H1 (cell line): Measurements from ENCODE around the gene OXA1L. TPM values are rescaled to one million over a fixed set of nuclear protein-coding genes. Genes with fewer than 3 reads are reported as not detected.

ENCODE experiments used
- CHD7 ChIP-seq: fragments of 300-600 bp; sonication (generic); IDR thresholded peaks from 2 replicates; pipeline ENCODE4 v1.7.1; 2012; ENCODE audit warnings: low read length, moderate library complexity, mild to moderate bottlenecking, inconsistent platforms; ENCODE audit not compliant: insufficient replicate concordance
- MAX ChIP-seq: IDR thresholded peaks from 2 replicates; pipeline ENCODE4 v1.6.1; 2012; ENCODE audit warnings: inconsistent platforms
- POU5F1 ChIP-seq: IDR thresholded peaks from 2 replicates; pipeline ENCODE4 v1.6.1; 2011; ENCODE audit warnings: low read depth, mild to moderate bottlenecking, low read length, moderate library complexity
- RBBP5 ChIP-seq: IDR thresholded peaks from 2 replicates; pipeline ENCODE4 v1.7.1; 2012; ENCODE audit warnings: low read depth, mild to moderate bottlenecking, inconsistent platforms, low read length, moderate library complexity, borderline replicate concordance
- TAF1 ChIP-seq: IDR thresholded peaks from 2 replicates; pipeline ENCODE4 v1.6.1; 2011; ENCODE audit warnings: mild to moderate bottlenecking, low read depth, low read length
- TAF7 ChIP-seq: optimal IDR thresholded peaks from 2 replicates; pipeline ENCODE3; 2011; ENCODE audit warnings: low read depth, mild to moderate bottlenecking, inconsistent platforms, low read length, moderate library complexity, borderline replicate concordance
- TBP ChIP-seq: IDR thresholded peaks from 2 replicates; pipeline ENCODE4 v1.6.1; 2011; ENCODE audit warnings: low read depth, low read length, improper control_type of control experiment
- polyA plus RNA-seq, 7 experiments: library from polyadenylated mRNA; depleted of rRNA in 3 of 7; stranded (reverse) in 5 of 7; unstranded in 2 of 7; fragments of >200 nt in 5 of 7; fragments of 200-250 nt in 2 of 7; gene quantifications; 1 replicate in 5 of 7; 2 replicates in 1 of 7; 4 replicates in 1 of 7; pipeline versions ENCODE4 v1.2.1 to v1.2.3, GENCODE V29; 2011 to 2013; ENCODE audit warnings: missing spikeins in 2 of 7, mixed read lengths in 2 of 7
- total RNA-seq: library from RNA; stranded (reverse); fragmentation: NEBNext Ultra II Directional; extraction: Animal tissue kit (Norgen Biotek cat#: 25700); gene quantifications from 2 replicates; pipeline ENCODE4 v1.2.1, GENCODE V29; 2021

Gene OXA1L
- total and polyA plus RNA-seq, 2 of the 8 experiments (the other 6 are each of a cell fraction or from before 2014, with no cell fraction given): 125 to 199 TPM

DNA sequence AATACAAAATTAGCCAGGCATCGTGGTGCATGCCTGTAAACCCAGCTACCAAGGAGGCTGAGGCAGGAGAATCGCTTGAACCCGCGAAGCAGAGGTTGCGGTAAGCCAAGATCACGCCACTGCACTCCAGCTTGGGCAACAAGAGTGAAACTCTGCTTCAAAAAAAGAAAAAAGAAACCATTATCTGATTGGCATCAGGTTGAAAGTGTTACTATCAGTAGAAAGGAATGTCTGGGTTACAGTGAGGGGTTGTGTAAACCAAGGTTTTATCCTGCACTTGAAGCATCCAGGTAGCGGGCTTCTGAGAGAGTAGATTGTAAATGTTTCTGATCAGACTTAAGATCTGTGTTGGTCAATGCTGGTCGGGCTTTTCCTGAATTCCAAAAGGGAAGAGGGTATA lies 14.1 kb upstream of the OXA1L start (continued):
- no peak for TF ChIP-seq TAF1
- TF ChIP-seq CHD7: no peak
- no peak for TF ChIP-seq POU5F1
- TF ChIP-seq RBBP5: no peak
- no peak for TF ChIP-seq MAX
- no peak for TF ChIP-seq TAF7
- no peak for TF ChIP-seq TBP
